ENCODE data around the gene RNU1-3.
"Not testable (repeated sequence)": the region's sequence is repeated elsewhere in the genome, so short reads cannot be mapped to it uniquely, and the experiment has no call there.

RNU1-3 gene

GRCh38 chr1:16641159-16641975, 25.4 kb downstream of the RNU1-3 start:
- not testable (repeated sequence) for DNase-seq (ENCODE audit: insufficient read length, low spot score); FAIRE-seq

GRCh38 chr1:16639091-16640031, 27.4 kb downstream of the RNU1-3 start:
- not testable (repeated sequence) for FAIRE-seq

GRCh38 chr1:16637941-16638778, 28.6 kb downstream of the RNU1-3 start:
- DNase-seq (ENCODE audit: insufficient read length, low spot score); FAIRE-seq: not testable (repeated sequence)

More at GRCh38 chr1:16639091-16640031, 27.4 kb downstream of the RNU1-3 start:
- DNase-seq (ENCODE audit: insufficient read length, low spot score) = not testable (repeated sequence)

DNA sequence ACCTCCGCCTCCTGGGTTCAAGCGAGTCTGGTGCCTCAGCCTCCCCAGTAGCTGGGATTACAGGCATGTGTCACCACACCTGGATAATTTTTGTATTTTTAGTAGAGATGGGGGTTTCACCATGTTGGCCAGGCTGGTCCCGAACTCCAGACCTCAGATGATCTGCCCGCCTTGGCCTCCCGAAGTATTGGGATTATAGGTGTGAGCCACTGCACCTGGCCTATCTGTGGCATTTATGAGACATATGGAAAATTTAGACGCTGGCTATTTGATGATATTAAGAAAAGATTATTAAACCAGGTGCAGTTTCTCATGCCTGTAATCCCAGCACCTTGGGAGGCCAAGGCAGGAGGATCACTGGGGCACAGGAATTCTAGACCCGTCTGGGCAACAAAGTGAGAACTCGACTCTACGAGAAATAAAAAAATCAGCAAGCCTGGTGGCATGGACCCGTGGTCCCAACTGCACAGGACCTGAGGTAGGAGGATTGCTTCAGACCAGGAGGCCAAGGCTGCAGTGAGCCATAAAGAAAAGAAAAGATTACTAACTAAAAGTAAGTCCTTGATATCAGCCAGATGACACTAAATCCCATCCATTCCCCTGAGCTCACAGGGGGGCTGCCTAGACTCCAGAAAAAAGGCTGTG, 30.1 kb downstream of the RNU1-3 start:
- DNase-seq (ENCODE audit: insufficient read length, low spot score); FAIRE-seq: not testable (repeated sequence)

DNA sequence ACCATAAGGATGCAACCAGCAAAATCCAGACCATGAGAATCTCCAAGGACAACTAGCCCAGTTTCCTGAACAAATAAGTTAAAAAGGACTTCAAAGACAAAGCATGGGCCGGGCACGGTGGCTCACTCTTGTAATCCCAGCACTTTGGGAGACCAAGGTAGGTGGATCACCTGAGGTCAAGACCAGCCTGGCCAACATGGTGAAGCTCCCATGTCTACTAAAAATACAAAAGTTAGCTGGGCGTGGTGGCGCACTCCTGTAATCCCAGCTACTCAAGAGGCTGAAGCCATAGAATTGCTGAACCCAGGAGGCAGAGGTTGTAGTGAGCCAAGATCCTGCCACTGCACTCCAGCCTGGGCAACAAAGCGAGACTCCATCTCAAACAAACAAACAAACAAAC, 30.8 kb downstream of the RNU1-3 start:
- not testable (repeated sequence) for DNase-seq (ENCODE audit: insufficient read length, low spot score); FAIRE-seq

DNA sequence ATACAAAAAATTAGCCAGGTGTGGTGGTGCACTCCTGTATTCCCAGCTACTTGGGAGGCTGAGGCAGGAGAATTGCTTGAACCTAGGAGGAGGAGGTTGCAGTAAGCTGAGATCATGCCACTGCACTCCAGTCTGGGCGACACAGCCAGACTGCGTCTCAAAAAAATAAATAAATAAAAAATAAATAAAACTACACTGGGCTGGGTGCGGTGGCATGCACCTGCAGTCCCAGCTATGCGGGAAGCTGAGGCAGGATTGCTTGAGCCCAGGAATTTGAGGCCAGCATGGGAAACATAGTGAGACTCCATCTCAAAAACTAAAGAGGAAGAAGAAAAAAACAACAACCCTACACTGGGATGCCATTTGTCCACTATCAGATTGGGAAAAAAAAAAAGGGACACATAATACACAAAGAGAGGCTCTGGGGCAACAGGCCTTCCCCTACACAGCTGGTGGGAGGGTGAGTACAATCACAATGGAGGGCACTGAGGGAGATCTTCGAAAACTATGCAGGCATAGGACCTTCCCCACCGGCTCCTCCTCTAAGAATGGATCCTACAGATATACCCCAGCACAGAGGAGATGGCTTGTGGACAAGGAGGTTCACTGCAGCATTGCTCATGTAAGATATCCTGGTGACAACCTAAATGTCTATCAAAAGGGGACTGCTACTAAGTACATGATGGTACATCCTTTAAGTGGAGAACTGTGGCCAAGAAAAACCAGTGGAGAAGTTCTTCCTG, 33.0 kb downstream of the RNU1-3 start:
- DNase-seq (ENCODE audit: insufficient read length, low spot score) = not testable (repeated sequence)

DNA sequence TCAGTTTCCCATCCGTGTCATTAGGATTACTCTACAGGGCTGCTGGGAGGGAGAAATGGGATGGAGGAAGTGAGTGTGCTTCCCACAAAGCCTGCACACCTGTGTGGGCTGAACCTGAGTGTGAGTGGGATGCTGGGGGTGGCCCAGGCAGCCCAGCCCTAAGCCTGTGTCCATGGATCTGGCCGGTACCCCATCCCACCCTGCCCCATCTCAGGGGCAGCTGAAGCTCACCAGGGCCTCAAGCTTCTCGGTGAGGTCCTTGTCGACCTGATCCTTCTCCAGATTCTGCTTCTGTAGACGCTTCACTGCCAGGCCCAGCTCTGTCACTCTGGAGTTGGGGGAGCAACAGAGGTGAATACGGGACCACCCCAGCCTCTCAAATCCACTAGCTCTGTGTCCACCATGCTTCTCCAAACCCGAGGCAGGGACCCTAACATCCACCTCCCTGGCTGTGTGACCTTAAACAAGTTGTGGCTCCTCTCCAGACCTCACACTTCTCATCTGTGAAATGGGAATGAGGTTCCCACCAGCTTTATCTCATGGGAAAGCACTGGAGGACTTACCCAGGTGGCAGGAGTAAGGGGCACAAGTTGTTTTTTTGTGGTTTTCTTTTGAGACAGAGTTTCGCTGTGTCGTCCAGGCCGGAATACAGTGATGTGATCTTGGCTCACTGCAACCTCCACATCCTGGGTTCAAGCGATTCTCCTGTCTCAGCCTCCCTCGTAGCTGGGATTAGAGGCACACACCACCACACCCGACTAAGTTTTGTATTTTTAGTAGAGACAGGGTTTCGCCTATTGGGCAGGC, 34.5 kb downstream of the RNU1-3 start:
- not testable (repeated sequence) for FAIRE-seq

More for the DNA sequence above, 33.0 kb downstream of the RNU1-3 start:
- FAIRE-seq = not testable (repeated sequence)

GRCh38 chr1:16631248-16632043, 35.3 kb downstream of the RNU1-3 start:
- FAIRE-seq (no peak), DNase-seq (ENCODE audit: insufficient read length, low spot score) (no peak)

More for the DNA sequence above, 34.5 kb downstream of the RNU1-3 start:
- not testable (repeated sequence) for DNase-seq (ENCODE audit: insufficient read length, low spot score)

GRCh38 chr1:16630661-16631247, 36.0 kb downstream of the RNU1-3 start:
- FAIRE-seq = no peak
- DNase-seq (ENCODE audit: insufficient read length, low spot score) = no peak

DNA sequence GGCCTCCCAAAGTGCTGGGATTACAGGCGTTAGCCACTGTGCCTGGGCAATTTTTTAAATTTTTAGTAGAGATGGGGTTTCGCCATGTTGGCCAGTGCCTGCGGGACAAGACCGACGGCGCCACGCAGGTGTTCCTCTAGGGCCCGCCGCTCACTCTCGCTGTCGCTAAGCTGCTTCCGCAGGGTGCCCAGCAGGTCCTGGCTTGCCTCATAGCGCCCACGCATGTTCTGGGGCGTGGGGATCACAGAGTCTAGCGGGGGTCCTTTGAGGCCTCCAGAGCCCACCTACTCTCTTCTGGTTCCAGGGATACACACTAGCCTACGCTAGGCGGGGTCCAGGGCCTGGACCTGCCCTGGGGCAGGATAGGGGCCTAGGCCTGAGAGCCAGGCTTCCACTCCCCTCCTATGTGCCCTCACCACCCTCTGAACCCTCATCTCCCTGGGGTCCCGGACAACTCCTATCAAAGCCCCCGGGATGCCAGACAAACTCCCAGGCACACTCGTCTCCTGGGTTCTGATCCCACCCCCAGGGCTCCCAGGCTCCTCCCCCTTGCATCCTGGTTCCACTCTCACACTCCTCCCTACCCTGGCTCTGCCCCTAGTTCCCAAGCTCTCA, 36.7 kb downstream of the RNU1-3 start:
- not testable (repeated sequence) for FAIRE-seq

DNA sequence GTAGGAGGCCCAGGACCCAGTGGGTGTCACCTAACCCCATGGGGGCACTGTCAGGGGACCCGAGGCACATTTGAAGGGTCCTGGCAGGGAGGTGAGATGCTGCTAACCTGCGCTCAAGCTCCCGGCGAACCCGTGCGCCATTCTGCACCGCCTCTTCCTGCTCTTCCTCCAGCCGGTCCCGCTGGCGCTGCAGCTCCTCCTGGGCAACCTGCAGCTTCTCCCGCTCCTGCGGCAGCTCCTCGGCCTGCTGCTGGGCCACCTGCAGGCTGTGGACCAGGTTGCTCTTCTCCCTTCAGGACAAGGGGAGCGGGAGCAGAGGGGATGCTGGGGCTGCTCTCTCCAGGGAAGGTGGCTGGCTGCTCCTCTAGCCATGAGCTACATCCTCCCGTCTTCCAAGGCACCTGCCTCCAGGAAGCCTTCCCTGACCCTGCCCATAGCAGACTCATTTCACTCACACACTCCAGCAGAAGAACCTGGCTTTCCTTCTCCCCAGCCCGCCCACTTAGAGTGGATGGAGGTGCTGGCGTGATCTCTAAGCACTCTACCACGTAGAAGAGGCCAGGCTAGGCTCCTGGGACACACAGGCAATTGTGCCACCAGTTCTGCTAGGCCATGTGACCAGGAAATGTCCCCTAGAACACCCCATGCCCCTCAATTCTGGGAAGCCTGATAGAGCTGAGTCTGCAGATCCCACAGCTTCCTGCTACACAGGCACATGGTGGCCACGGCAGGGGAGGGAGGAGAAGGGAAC, 38.2 kb downstream of the RNU1-3 start:
- DNase-seq (ENCODE audit: insufficient read length, low spot score) = no peak
- no peak for FAIRE-seq

More for the DNA sequence above, 36.7 kb downstream of the RNU1-3 start:
- not testable (repeated sequence) for DNase-seq (ENCODE audit: insufficient read length, low spot score)

DNA sequence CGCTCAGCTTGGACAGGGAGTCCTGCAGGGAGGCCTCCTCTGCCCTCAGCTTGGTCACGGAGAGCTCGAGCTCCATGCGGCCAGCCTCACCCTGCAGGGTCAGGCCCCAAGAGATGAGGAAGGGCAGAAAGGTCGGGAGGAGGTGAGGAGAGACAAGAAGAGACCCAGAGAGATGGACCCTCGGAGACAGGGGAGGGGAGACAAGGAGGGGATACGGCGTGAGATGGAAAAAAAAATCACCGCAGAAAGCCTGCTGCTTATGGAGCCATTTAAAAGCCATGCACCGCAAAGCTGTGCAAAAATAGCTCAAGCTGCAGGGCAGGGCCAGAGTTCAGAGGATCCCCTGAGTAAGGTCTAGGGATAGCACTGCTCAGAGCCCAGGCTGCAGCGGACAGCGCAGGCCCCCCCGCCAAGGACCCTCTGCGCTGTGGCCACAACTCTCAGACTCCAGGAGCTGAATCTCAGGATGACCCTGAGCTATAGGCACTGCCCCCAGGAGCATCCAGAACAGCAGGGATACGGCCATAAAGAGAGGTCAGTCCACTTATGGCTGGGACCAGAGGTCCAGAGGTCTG, 40.3 kb downstream of the RNU1-3 start:
- not testable (repeated sequence) for FAIRE-seq; DNase-seq (ENCODE audit: insufficient read length, low spot score)

DNA sequence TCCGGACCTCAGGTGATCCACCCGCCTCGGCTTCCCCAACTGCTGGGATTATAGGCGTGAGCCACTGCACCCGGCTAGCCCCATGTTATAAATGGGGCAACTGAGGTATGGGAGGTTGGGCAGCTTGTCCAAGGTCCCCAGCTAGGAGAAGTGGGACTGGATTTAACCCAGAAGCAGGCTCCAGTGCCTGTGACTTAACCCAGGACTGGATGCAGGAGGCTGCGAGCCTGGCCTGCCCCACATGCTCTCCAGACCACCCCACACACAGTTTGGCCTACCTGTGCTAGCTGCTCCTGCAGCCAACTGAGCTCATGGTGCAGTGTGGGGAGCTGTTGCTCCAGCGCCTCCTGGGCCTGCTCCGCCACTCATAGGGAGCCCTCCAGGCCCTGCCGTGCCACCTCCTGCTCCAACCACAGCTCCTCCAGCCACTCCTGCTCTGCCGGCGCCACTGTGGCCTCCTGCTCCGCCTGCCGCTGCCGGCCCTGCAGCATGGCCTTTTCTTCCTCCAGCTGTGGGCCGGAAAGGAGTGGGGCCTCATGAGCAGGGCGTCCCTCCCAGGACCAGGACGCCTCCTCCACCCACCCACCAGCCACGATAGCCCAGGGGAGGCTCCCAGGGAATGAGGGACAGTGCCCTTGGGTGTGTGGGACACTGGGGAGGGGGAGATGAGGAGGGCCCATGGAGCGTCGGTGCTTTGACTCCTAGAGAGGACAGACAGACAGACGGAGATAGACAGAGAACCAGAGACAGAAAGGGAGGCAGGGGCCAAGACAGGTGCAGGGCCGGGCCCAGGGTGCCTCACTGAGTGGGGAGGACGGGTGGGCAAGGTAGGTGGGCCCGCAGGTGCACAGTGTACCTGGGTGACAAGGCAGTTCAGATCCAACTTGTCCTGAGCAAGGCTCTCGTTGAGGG, 41.0 kb downstream of the RNU1-3 start:
- FAIRE-seq = no peak
- DNase-seq (ENCODE audit: insufficient read length, low spot score) = no peak
